GM18526 (cell line): ENCODE results near the gene OPN3.

Experiments
- POLR2A ChIP-seq: IDR thresholded peaks from 3 replicates; pipeline ENCODE4 v1.6.1; 2011; ENCODE audit not compliant: insufficient read length; ENCODE audit errors: extremely low read depth

Gene OPN3

DNA sequence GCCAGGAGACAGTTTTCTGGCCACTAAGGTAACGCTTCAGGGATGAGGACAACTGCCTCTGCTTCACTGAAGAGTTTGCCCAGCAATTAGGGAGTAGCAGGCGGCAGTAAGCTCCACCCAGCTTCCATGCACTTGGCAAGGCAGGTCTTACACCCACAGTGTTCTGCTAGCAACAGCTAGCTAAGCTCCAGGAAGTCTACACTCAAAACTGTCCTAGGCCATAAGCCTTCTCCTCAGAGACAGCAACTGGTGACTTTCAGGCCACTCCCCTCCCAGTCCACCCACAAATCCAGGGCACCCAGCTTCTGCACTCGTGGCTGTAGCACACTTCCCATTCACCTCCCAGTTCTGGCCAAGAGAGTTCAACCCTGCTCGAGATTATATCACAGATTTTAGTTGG is 60.7 kb downstream of the OPN3 start:
- no peak for TF ChIP-seq POLR2A

DNA sequence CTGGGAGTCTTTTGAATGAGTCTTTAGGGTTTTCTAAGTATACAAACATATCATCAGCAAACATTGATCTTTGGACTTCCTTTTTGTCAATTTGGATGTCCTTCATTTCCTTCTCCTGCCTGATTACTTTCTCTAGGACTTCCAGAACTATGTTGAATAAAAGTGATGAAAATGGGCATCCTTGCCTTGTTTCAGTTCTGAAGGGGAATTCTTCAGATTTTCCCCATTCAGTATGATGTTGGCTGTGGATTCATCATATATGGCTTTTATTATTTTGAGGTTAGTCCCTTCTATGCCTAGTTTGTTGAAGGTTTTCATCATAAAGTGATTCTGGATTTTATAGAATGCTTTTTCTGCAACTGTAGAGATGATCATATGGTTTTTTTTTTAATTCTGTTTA is 66.0 kb downstream of the OPN3 start:
- no peak for TF ChIP-seq POLR2A

DNA sequence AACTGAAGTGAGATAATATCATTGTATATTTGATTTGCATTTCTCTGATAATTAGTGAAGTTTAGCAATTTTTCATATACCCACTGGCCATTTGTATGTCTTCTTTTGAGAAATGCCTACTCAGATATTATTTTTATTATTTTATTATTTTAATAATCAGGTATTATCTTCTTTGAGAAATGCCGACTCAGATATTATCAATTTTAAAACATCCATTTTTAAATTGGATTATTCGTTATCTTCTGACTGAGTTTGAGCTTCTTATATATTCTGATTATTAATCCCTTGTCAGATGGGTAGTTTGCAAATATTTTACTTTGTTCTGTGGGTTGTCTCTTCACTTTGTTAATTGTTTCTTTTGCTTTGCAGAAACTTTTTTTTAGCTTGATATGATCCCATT is 70.3 kb downstream of the OPN3 start:
- TF ChIP-seq POLR2A = no peak

DNA sequence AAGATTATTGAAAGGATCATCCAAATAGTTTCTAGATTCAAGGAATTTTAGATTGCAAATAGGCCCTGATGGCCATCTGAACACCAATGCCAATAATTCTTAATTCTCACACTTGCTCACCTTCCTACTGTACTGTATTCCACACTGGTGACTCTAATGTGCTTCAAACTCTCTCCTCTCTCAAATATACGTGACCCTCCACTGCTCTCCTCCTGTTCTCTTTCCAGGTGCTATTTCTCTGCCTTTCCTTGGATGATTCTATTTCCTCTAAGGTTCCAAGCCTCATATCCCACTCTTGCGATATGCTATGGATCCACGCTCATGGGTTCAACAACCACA is 79.4 kb downstream of the OPN3 start:
- no peak for TF ChIP-seq POLR2A

DNA sequence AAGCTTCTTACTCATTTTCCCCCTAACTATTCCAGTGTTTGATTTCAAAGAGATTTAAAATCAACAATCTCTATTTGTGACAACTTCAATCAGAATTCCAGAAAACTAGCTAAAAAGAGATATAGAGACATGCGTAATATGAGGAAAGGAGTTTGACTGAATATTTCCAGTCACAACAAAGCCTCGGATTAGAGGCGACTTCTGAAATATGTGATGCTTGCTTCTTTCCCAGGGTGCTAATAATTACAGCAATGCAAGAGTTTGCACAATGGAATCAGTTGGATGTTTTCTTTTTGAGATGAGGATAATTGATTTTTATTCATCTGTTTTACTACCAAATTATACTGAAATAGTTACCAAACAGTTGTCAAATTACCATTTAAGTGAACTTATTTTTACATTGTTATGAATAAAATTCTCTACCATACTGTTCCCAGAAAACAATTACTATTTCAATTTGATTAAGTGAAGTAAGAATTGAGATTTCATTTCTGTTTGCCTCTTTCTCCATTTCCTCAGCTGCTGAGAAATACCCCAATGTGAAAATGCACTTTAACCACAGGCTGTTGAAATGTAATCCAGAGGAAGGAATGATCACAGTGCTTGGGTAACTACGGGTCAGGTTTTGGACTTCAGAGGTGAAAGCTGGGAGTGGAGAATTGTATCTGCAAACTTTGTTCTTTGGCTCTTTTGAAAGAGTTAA is 79.9 kb downstream of the OPN3 start:
- no peak for TF ChIP-seq POLR2A

DNA sequence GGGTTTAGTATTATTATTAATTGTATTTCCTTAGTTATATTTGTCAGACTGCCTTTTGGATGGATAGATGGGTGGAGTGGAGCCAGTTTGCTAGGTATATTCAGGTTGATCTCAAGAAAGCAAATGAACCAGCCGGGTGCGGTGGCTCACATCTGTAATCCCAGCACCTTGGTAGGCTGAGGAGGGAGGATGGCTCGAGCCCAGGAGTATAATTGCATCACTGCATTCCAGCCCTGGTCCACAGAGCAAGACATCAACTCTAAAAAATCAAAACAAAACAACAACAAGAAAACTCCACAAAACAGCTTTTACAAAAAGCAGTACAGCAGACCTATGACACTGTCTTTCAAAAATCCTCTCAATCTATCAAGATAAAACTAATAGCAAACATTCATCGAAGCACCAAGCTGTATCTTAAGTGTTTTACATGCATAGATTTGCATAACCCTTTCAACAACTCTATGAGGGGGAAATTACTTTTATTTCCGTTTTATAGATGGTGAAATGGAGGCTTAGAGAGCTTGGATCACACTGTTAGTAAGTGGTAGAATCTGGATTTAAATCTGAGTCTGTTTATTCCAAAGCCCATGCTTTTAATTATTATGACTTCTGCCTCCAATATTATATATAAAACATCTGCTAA is 82.5 kb downstream of the OPN3 start:
- TF ChIP-seq POLR2A = no peak

DNA sequence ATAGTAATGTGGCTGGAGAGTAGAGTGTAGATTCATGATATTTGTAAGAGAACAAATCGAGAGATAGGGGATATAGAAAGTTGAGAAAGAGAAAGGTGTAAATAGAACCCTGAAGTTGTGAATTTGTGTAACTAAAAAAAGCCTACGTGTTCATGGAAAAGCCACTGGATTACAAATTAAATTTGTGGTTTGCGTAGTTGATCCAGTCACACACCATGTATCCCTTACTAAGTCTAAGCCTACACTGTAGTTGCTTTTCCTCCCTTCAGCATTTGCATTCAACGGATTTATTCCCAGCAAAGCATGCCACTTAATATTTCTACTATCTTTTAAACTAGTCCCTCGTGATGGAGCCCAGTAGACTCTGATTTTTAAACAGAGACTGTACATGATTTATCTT is 83.1 kb downstream of the OPN3 start:
- no peak for TF ChIP-seq POLR2A

DNA sequence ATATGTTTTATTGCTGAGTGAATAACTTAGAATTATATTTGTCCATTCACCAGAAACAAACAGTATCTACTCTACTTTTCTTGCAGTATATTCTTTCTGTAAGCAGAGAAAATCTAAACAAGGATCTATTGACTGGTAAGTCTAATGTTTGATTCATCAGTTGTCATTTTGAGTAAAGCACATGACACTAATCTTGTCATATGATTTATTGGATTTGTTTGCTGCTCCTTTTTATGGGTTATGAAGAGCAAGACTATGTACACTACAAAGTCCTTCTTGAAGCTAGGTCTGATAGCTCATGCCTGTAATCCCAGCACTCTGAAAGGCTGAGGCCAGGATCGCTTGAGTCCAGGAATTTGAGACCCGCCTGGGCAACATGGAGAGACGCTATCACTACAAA is 84.6 kb downstream of the OPN3 start:
- TF ChIP-seq POLR2A = no peak

DNA sequence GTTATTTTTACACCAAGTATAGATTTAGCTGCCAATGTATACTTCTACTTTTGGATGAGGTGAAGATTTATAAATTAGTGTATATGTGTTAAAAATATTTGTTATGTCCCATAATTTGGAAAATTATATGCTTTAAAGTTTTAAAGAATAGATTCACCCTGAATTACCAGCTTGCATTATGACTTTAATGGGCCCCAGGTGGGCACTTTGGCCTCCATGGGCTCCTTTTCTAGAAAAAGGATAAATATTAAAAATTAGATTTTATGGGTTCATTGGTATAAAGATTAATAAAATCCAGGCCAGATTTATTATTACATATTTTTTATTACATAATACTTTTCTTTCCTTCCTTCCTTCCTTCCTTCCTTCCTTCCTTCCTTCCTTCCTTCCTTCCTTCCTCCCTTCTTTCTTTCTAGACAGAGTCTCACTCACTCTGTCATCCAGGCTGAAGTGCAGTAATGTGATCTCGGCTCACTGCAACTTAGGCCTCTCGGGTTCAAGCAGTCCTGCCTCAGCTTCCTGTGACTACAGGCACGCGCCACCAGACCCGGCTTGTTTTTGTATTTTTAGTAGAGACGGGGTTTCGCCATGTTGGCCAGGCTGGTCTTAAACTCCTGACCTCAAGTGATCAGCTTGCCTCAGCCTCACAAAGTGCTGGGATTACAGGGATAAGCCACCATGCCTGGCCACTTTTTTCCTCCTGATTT is 86.1 kb downstream of the OPN3 start:
- no peak for TF ChIP-seq POLR2A

DNA sequence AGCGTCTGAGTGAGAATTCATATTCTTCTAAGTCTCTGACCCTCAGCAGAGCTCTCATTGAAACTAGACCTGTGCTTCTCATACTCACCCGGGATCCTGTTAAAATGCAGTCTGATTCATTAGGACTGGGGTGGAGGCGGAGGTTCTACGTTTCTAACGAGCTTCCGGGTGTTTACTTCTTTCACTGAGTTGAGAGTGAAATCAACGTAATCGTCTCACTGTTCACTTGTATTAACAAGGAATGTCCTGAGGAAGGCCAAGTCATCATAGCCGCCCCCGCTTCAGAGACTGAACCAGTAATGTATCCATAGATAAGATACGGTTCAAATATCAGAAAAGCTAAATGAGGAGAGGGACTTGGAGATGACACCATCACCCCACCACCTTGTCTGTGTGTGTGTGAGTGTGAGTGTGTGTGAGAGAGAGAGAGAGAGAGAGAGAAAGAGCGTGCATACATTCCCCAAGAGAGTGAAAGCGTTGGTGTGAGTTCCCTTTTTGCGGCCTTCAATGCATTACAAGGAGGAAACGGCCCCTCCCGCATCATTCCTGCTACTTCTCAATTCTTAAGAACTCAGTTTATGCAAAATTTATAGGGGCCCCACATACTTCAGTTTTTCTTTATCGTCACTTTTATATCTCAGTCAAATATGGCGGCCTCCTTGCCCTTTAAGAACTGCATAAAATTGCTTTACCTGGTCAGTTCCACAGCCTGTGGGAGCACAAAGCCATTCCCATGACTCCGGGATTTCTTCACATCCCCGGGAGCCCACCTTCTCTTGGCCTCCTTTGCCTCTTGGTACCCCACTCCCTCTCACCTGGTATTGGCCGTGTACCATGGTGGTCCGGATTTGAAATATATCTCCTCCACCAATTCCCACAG is 88.2 kb downstream of the OPN3 start:
- TF ChIP-seq POLR2A = no peak

DNA sequence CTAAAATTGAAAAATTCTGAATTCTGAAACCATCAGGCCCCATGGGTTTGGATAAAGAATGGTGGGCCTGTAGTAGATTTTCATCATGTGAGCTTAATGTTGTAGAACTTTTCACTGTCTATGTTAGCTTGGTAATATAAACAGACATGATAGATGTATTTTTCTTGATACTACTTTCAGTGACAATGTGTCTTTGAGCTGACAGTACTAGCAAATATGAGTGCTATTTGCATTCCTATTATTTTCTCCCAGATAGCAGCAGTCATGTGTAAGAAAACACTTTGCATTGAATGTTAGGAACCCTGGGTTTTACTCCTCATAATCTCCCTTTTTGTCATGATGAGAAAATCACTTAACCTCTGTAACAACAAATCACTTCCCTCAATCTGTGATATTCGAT is 89.9 kb downstream of the OPN3 start:
- TF ChIP-seq POLR2A = no peak

DNA sequence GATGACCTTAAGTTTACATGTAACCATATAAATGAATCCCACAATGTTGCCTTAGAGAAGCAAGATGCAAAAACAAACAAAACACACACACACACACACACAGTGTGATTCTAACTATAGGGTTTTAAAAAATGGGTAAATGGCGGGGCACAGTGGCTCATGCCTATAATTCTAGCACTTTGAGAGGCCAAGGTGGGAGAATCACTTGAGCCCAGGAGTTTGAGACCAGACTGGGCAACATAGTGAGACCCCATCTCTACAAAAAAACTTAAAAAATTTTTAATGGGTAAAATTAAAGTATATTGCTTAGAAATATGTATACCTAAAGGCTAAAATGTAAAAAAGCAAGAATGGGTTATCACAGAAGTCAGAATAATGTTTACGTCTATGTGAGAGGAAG is 92.2 kb downstream of the OPN3 start:
- no peak for TF ChIP-seq POLR2A
